Measurements from ENCODE around the gene C5orf34.

- TF ChIP-seq CTCF (IDR thresholded peaks at IDR 0.05), result no peak
- no peak for TF ChIP-seq POLR2A (IDR thresholded peaks at IDR 0.05)
Observed at GRCh38 chr5:43533646-43534045, 18.7 kb upstream of the C5orf34 start.
